ENCODE results near the gene MTF1.

GRCh38 chr1:37807555-37808368 lies 51.6 kb downstream of the MTF1 start, which contains the start of the genes C1orf122 and YRDC:
- TF ChIP-seq EZH2 (IDR thresholded peaks at IDR 0.05; ENCODE audit: insufficient read depth, poor library complexity, severe bottlenecking) = no peak
- no peak for TF ChIP-seq EZH2phosphoT487 (IDR thresholded peaks at IDR 0.05; ENCODE audit: insufficient read depth, low read depth)

Measured in GM23248 (cell line).